Suppressor macrophage treated with lipopolysaccharide for 1 hour (primary cell): ENCODE results near the gene SLX4.
"Not testable (repeated sequence)": the region's sequence is repeated elsewhere in the genome, so short reads cannot be mapped to it uniquely, and the experiment has no call there.

Experiments used
- DNase-seq, 3 donors: peaks; one replicate each; pipeline ENCODE4 v3.0.0-alpha.2; 2020 to 2022

SLX4 gene

GRCh38 chr16:3611146-3611975 lies at the start of gene SLX4:
Gene SLX4 (minus strand): TSS chr16:3611606. CDS start chr16:3608964, 2,642 bp downstream.
- peak; percentile 97 to 100 (median 99) for DNase-seq

GRCh38 chr16:3659251-3659650 lies 47.8 kb upstream of the SLX4 start:
- no peak for DNase-seq

GRCh38 chr16:3656491-3657468 lies 45.4 kb upstream of the SLX4 start:
- no peak for DNase-seq

- not testable (repeated sequence) for DNase-seq
Measured at GRCh38 chr16:3656160-3656490, 44.7 kb upstream of the SLX4 start.

GRCh38 chr16:3655396-3656159 lies 44.2 kb upstream of the SLX4 start:
- DNase-seq = no peak

- DNase-seq = no peak
Measured at GRCh38 chr16:3655030-3655395, 43.6 kb upstream of the SLX4 start.

GRCh38 chr16:3654249-3654991 lies 43.0 kb upstream of the SLX4 start, which contains the start of gene DNASE1:
Gene DNASE1 (plus strand): TSS chr16:3654691. CDS start chr16:3655374, 683 bp downstream.
- peak; percentile 65 to 81 (median 76) for DNase-seq

GRCh38 chr16:3652373-3653195 lies 41.2 kb upstream of the SLX4 start:
- no peak for DNase-seq

GRCh38 chr16:3651461-3652372 lies 40.3 kb upstream of the SLX4 start:
- DNase-seq = no peak

- no peak for DNase-seq
Measured at GRCh38 chr16:3650631-3651265, 39.3 kb upstream of the SLX4 start.

- DNase-seq = no peak
Measured at GRCh38 chr16:3646348-3646920, 35.0 kb upstream of the SLX4 start.

GRCh38 chr16:3645504-3646347 lies 34.3 kb upstream of the SLX4 start:
- no peak for DNase-seq

- no peak for DNase-seq
Measured at GRCh38 chr16:3645108-3645503, 33.7 kb upstream of the SLX4 start.

- DNase-seq = no peak
Measured at GRCh38 chr16:3643095-3643730, 31.8 kb upstream of the SLX4 start.

- DNase-seq = no peak
Measured at GRCh38 chr16:3642397-3643094, 31.1 kb upstream of the SLX4 start.

GRCh38 chr16:3641801-3642396 lies 30.5 kb upstream of the SLX4 start:
- DNase-seq = no peak
